ENCODE data around the gene PRKCH. TPM values are rescaled to one million over a fixed set of nuclear protein-coding genes. Genes with fewer than 3 reads are reported as not detected.
A peak's percentile ranks its signal among the peaks of the same experiment; 100 is the strongest.

The PRKCH gene
- total RNA-seq, 3 donors from 2014 or later, result 27.0 to 41.3 (median 34.0) TPM

- Histone ChIP-seq H3K36me3 (no peaks in the 10 kb centered on the region), H3K27me3 (no peaks in the 10 kb centered on the region), H3K4me1 (no peaks in the 10 kb centered on the region), H3K9me3 (peaks cover 15 to 16% of the 10 kb centered on the region in 2 donors), H3K27ac (no peak overlapping the region), H3K4me3 (no peak overlapping the region)
- TF ChIP-seq POLR2A (IDR thresholded peaks at IDR 0.05) (no peak), CTCF (IDR thresholded peaks at IDR 0.05) (no peak), POLR2AphosphoS5 (IDR thresholded peaks at IDR 0.05) (no peak)
- intact Hi-C loops (cut with DNase I; ENCODE audit: low total_unique reads), result no loop called here
- DNase-seq (ENCODE audit: low spot score in 2 of 2), result no peak
Observed at GRCh38 chr14:61376314-61376713, 54.9 kb downstream of the PRKCH start.

- H3K27me3 ChIP-seq, result no peaks in the 10 kb centered on the region
- no peak for TF ChIP-seq POLR2A (IDR thresholded peaks at IDR 0.05)
- no peak for TF ChIP-seq CTCF (IDR thresholded peaks at IDR 0.05)
- TF ChIP-seq POLR2AphosphoS5 (IDR thresholded peaks at IDR 0.05), result no peak
- no peak overlapping the region for H3K27ac ChIP-seq
- H3K36me3 ChIP-seq, result no peaks in the 10 kb centered on the region
- H3K4me1 ChIP-seq, result no peaks in the 10 kb centered on the region
- no peak overlapping the region for H3K4me3 ChIP-seq
- intact Hi-C loops (cut with DNase I; ENCODE audit: low total_unique reads), result no loop called here
- DNase-seq (ENCODE audit: low spot score in 2 of 2), result no peak
- peaks cover 15 to 16% of the 10 kb centered on the region in 2 donors for H3K9me3 ChIP-seq
Observed at GRCh38 chr14:61377749-61378148, 56.4 kb downstream of the PRKCH start.

- Histone ChIP-seq H3K27me3 (no peaks in the 10 kb centered on the region), H3K36me3 (no peaks in the 10 kb centered on the region), H3K4me1 (no peaks in the 10 kb centered on the region), H3K9me3 (peaks cover 2 to 7% of the 10 kb centered on the region in 2 donors), H3K27ac (no peak overlapping the region), H3K4me3 (no peak overlapping the region)
- no peak for DNase-seq (ENCODE audit: low spot score in 2 of 2)
- intact Hi-C loops (cut with DNase I; ENCODE audit: low total_unique reads), result no loop called here
- no peak for TF ChIP-seq CTCF (IDR thresholded peaks at IDR 0.05)
- no peak for TF ChIP-seq POLR2AphosphoS5 (IDR thresholded peaks at IDR 0.05)
- no peak for TF ChIP-seq POLR2A (IDR thresholded peaks at IDR 0.05)
Observed at GRCh38 chr14:61379639-61380184, 58.3 kb downstream of the PRKCH start.

DNA sequence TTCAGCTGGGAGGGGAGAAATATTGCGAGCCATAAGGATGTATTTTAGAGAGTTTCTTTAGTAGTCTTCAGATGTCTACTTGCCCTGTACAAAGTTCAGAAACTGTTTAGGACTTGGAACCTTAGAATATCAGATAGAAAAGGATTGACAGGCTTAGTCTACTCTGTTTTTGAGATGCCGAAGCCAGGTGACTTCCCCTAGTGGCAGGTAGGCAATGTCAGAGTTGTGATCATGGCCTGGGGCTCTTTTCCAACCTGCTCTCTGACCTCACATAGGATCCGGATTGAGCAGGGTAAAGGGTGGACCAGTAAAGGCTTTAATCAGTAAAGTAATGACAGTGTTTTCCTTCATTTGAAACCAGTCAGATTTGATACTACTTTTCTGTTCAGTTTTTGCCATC, 59.6 kb downstream of the PRKCH start:
- no peaks in the 10 kb centered on the region for H3K36me3 ChIP-seq
- no peak for DNase-seq (ENCODE audit: low spot score in 2 of 2)
- intact Hi-C loops (cut with DNase I; ENCODE audit: low total_unique reads), result no loop called here
- H3K9me3 ChIP-seq, result no peaks in the 10 kb centered on the region
- H3K27ac ChIP-seq, result no peak overlapping the region
- TF ChIP-seq POLR2AphosphoS5 (IDR thresholded peaks at IDR 0.05) (no peak), CTCF (IDR thresholded peaks at IDR 0.05) (peak in 1 of 3 donors; percentile 12)
- H3K27me3 ChIP-seq, result no peaks in the 10 kb centered on the region
- H3K4me3 ChIP-seq, result no peak overlapping the region
- no peaks in the 10 kb centered on the region for H3K4me1 ChIP-seq

DNA sequence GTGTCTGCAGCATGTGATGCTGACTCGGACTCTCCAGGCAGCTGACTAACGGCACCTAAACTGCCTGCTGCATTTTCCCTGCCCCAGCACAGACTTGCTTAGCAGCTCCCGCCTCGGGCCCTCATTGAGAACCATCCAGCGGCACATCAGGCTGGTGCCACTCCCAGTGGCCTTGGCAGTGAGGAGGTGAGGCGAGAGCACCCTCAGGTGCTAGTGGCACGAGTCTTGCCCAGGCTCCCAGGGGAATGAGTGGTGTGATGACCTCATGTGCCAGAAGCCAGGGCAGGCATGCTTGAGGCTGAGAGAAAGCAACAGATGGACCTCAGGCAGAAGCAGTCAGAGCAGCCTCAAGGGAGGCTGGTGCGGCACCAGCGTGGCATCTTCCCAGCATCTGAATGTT, 60.2 kb downstream of the PRKCH start:
- Histone ChIP-seq H3K27ac (no peak overlapping the region), H3K4me1 (no peaks in the 10 kb centered on the region), H3K36me3 (no peaks in the 10 kb centered on the region), H3K4me3 (no peak overlapping the region), H3K9me3 (no peaks in the 10 kb centered on the region), H3K27me3 (no peaks in the 10 kb centered on the region)
- peak in 1 of 2 donors; percentile 30 for DNase-seq (ENCODE audit: low spot score in 2 of 2)
- intact Hi-C loops (cut with DNase I; ENCODE audit: low total_unique reads), result no loop called here
- TF ChIP-seq CTCF (IDR thresholded peaks at IDR 0.05) (no peak), POLR2A (IDR thresholded peaks at IDR 0.05) (no peak), POLR2AphosphoS5 (IDR thresholded peaks at IDR 0.05) (no peak)

Measured in breast epithelium (tissue), 4 donors.